ENCODE measurements around the gene ZNF580.

GRCh38 chr19:55659822-55660221 is 19.0 kb downstream of the ZNF580 start:
- TF ChIP-seq, protein P1, sequence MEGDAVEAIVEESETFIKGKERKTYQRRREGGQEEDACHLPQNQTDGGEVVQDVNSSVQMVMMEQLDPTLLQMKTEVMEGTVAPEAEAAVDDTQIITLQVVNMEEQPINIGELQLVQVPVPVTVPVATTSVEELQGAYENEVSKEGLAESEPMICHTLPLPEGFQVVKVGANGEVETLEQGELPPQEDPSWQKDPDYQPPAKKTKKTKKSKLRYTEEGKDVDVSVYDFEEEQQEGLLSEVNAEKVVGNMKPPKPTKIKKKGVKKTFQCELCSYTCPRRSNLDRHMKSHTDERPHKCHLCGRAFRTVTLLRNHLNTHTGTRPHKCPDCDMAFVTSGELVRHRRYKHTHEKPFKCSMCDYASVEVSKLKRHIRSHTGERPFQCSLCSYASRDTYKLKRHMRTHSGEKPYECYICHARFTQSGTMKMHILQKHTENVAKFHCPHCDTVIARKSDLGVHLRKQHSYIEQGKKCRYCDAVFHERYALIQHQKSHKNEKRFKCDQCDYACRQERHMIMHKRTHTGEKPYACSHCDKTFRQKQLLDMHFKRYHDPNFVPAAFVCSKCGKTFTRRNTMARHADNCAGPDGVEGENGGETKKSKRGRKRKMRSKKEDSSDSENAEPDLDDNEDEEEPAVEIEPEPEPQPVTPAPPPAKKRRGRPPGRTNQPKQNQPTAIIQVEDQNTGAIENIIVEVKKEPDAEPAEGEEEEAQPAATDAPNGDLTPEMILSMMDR (conservative IDR thresholded peaks at IDR 0.05; ENCODE audit: low read length) = no peak
- no peak for TF ChIP-seq EZH2phosphoT487 (IDR thresholded peaks at IDR 0.05; ENCODE audit: borderline replicate concordance)

Measured in Loucy (cell line).